Suprapubic skin (tissue), 4 donors: ENCODE results near the gene NTN3.

Experiments used
- EP300 ChIP-seq: sonication (generic); formaldehyde crosslinking; IDR thresholded peaks from one replicate; pipeline ENCODE4 v1.6.1; 2017; ENCODE audit warnings: antibody characterized with exemption
- POLR2A ChIP-seq, 2 donors: fragments of 450-650 bp; IDR thresholded peaks; one replicate each; pipeline ENCODE4 v1.6.1; 2017; ENCODE audit warnings: antibody characterized with exemption in 2 of 2, mild to moderate bottlenecking in 2 of 2, moderate library complexity in 2 of 2
- POLR2AphosphoS5 ChIP-seq, 3 donors: sonication (generic); formaldehyde crosslinking; IDR thresholded peaks; one replicate each; pipeline ENCODE4 v1.6.1; 2017; ENCODE audit warnings: antibody characterized with exemption in 3 of 3
- TF ChIP-seq, protein P1 (sequence below), 2 donors: fragments of 200-600 bp in 1 of 2; fragments of 450-650 bp in 1 of 2; sonication (generic) in 1 of 2; IDR thresholded peaks; one replicate each; pipeline ENCODE4 v1.5.1; 2016 to 2019; ENCODE audit warnings: antibody characterized with exemption in 2 of 2, mild to moderate bottlenecking in 1 of 2, moderate library complexity in 1 of 2

DNA sequence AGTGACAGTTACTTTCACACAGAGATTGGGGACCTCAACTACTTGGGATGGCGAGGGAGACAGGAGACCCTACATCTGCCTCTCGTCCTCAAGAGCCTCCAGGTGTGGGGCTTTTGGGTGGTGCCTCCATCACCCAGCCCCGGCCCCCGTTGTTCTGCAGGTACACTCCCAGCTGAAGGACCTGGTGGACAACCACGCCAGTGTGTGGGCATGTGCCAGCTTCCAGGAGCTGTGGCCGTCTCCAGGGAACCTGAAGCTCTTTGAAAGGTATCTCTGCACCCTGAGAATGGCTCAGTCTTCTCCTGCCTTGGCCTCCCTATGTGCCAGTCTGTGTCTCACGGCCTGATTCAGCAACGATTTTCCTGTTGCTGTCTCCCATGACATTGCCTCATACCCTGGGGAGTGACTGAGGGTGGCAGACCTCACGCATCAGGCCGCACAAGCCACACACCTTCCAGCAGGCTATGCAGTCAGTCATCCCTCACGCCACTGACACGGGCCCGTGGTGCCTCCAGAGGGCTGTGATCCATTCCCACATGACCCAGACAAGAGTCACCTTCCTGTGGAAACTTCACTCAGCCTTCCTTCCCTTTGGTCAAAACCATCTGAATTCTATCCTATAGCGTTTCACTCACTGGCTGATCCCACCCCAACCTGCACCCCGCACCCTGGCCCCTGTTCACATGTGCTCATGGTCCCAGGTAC, 38.1 kb upstream of the NTN3 start:
- TF ChIP-seq EP300: no peak
- TF ChIP-seq POLR2A (IDR thresholded peaks at IDR 0.05): no peak
- TF ChIP-seq, protein P1, sequence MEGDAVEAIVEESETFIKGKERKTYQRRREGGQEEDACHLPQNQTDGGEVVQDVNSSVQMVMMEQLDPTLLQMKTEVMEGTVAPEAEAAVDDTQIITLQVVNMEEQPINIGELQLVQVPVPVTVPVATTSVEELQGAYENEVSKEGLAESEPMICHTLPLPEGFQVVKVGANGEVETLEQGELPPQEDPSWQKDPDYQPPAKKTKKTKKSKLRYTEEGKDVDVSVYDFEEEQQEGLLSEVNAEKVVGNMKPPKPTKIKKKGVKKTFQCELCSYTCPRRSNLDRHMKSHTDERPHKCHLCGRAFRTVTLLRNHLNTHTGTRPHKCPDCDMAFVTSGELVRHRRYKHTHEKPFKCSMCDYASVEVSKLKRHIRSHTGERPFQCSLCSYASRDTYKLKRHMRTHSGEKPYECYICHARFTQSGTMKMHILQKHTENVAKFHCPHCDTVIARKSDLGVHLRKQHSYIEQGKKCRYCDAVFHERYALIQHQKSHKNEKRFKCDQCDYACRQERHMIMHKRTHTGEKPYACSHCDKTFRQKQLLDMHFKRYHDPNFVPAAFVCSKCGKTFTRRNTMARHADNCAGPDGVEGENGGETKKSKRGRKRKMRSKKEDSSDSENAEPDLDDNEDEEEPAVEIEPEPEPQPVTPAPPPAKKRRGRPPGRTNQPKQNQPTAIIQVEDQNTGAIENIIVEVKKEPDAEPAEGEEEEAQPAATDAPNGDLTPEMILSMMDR (IDR thresholded peaks at IDR 0.05): no peak
- no peak for TF ChIP-seq POLR2AphosphoS5 (IDR thresholded peaks at IDR 0.05)
